Parathyroid adenoma (tissue), 2 donors: ENCODE data around the gene MYH14.

Source experiments
- H2AFZ ChIP-seq: fragments of 300-600 bp; sonication (generic); one replicate; pipeline ENCODE4 v1.7.0; 2017; ENCODE audit warnings: antibody characterized with exemption, mild to moderate bottlenecking
- H3K27ac ChIP-seq: fragments of 300-600 bp; sonication (generic); one replicate; pipeline ENCODE4 v1.7.0; 2017
- H3K27me3 ChIP-seq: fragments of 300-600 bp; sonication (generic); one replicate; pipeline ENCODE4 v1.7.0; 2017; ENCODE audit warnings: low read length; ENCODE audit not compliant: control insufficient read depth, insufficient read depth
- H3K36me3 ChIP-seq: fragments of 300-600 bp; sonication (generic); one replicate; pipeline ENCODE4 v1.7.0; 2017; ENCODE audit warnings: low read length; ENCODE audit not compliant: control insufficient read depth, insufficient read depth
- H3K4me1 ChIP-seq: fragments of 300-600 bp; sonication (generic); one replicate; pipeline ENCODE4 v1.7.0; 2017; ENCODE audit warnings: control low read depth
- H3K4me2 ChIP-seq: fragments of 300-600 bp; sonication (generic); one replicate; pipeline ENCODE4 v1.7.0; 2017; ENCODE audit warnings: low read length
- H3K4me3 ChIP-seq: fragments of 300-600 bp; sonication (generic); one replicate; pipeline ENCODE4 v1.7.0; 2017; ENCODE audit warnings: low read depth, low read length
- H3K79me2 ChIP-seq: fragments of 300-600 bp; sonication (generic); one replicate; pipeline ENCODE4 v1.7.0; 2017; ENCODE audit warnings: control low read depth
- H3K9ac ChIP-seq: fragments of 300-600 bp; sonication (generic); one replicate; pipeline ENCODE4 v1.7.0; 2017; ENCODE audit warnings: mild to moderate bottlenecking
- H3K9me3 ChIP-seq: fragments of 300-600 bp; sonication (generic); one replicate; pipeline ENCODE4 v1.7.0; 2017; ENCODE audit warnings: low read length; ENCODE audit not compliant: control insufficient read depth
- CTCF ChIP-seq: fragments of 300-600 bp; sonication (generic); IDR thresholded peaks from one replicate; pipeline ENCODE4 v1.7.0; 2017; ENCODE audit warnings: antibody characterized with exemption, mild to moderate bottlenecking
- donor health status: primary hyperparathyroidism.

MYH14 gene

GRCh38 chr19:50159078-50159477 is 44.3 kb upstream of the MYH14 start:
- TF ChIP-seq CTCF, result no peak
- no peak overlapping the region for H3K4me2 ChIP-seq
- no peaks in the 10 kb centered on the region for H3K79me2 ChIP-seq

GRCh38 chr19:50162988-50163387 is 40.4 kb upstream of the MYH14 start, which contains the start of gene IZUMO2:
Gene IZUMO2 (minus strand): TSS chr19:50163281. CDS start chr19:50163194, 87 bp downstream.
- Histone ChIP-seq H2AFZ (peak within 1 kb of the TSS; percentile 33), H3K9me3 (no peaks in the 10 kb centered on the region), H3K79me2 (no peaks in the 10 kb centered on the region), H3K4me1 (peaks cover 5% of the 10 kb centered on the region), H3K4me3 (no peak within 1 kb of the TSS), H3K36me3 (no peaks in the 10 kb centered on the region), H3K9ac (no peak within 1 kb of the TSS), H3K27ac (no peak within 1 kb of the TSS), H3K27me3 (no peaks in the 10 kb centered on the region), H3K4me2 (no peak within 1 kb of the TSS)
- TF ChIP-seq CTCF, result no peak

More at GRCh38 chr19:50159078-50159477, 44.3 kb upstream of the MYH14 start:
- H3K27ac ChIP-seq, result no peak overlapping the region
- no peaks in the 10 kb centered on the region for H3K36me3 ChIP-seq
- H3K27me3 ChIP-seq, result no peaks in the 10 kb centered on the region
- H2AFZ ChIP-seq, result no peak overlapping the region
- no peaks in the 10 kb centered on the region for H3K4me1 ChIP-seq
- H3K9ac ChIP-seq, result no peak overlapping the region
- no peaks in the 10 kb centered on the region for H3K9me3 ChIP-seq
- H3K4me3 ChIP-seq, result no peak overlapping the region

GRCh38 chr19:50167314-50167721 is 36.1 kb upstream of the MYH14 start:
- H3K27ac ChIP-seq, result no peak overlapping the region
- H3K36me3 ChIP-seq, result no peaks in the 10 kb centered on the region
- no peaks in the 10 kb centered on the region for H3K27me3 ChIP-seq
- H3K79me2 ChIP-seq, result no peaks in the 10 kb centered on the region
- peaks cover 5% of the 10 kb centered on the region for H3K4me1 ChIP-seq
- H2AFZ ChIP-seq, result no peak overlapping the region
- no peaks in the 10 kb centered on the region for H3K9me3 ChIP-seq
- H3K4me2 ChIP-seq, result peak overlapping the region; percentile 57
- TF ChIP-seq CTCF, result no peak
- no peak overlapping the region for H3K9ac ChIP-seq
- H3K4me3 ChIP-seq, result no peak overlapping the region

- no peaks in the 10 kb centered on the region for H3K36me3 ChIP-seq
- no peaks in the 10 kb centered on the region for H3K79me2 ChIP-seq
- no peak overlapping the region for H2AFZ ChIP-seq
- no peak for TF ChIP-seq CTCF
- no peaks in the 10 kb centered on the region for H3K9me3 ChIP-seq
- no peak overlapping the region for H3K27ac ChIP-seq
- H3K9ac ChIP-seq, result no peak overlapping the region
- H3K4me2 ChIP-seq, result no peak overlapping the region
- no peak overlapping the region for H3K4me3 ChIP-seq
- no peaks in the 10 kb centered on the region for H3K27me3 ChIP-seq
- H3K4me1 ChIP-seq, result peaks cover 5% of the 10 kb centered on the region
Measured at GRCh38 chr19:50171752-50172151, 31.7 kb upstream of the MYH14 start.

GRCh38 chr19:50172726-50173125 is 30.7 kb upstream of the MYH14 start:
- H3K4me3 ChIP-seq, result no peak overlapping the region
- H3K27me3 ChIP-seq, result no peaks in the 10 kb centered on the region
- no peak overlapping the region for H3K9ac ChIP-seq
- no peaks in the 10 kb centered on the region for H3K9me3 ChIP-seq
- no peaks in the 10 kb centered on the region for H3K79me2 ChIP-seq
- H3K4me1 ChIP-seq, result peaks cover 5% of the 10 kb centered on the region
- H3K4me2 ChIP-seq, result no peak overlapping the region
- H3K36me3 ChIP-seq, result no peaks in the 10 kb centered on the region
- H2AFZ ChIP-seq, result no peak overlapping the region
- no peak for TF ChIP-seq CTCF
- H3K27ac ChIP-seq, result no peak overlapping the region
